HFFc6 (cell line): ENCODE measurements around the gene TFPI. TPM values are rescaled to one million over a fixed set of nuclear protein-coding genes. Genes with fewer than 3 reads are reported as not detected.
"Not testable (repeated sequence)": the region's sequence is repeated elsewhere in the genome, so short reads cannot be mapped to it uniquely, and the experiment has no call there.

Source experiments
- DNase-seq: peaks from one replicate; pipeline ENCODE4 v3.0.0-alpha.2; 2018
- H3K27ac Mint-ChIP-seq: 2 replicates; pipeline ENCODE4 v1.8.0; 2020; ENCODE audit warnings: mild to moderate bottlenecking, mixed read lengths
- H3K27me3 Mint-ChIP-seq: 2 replicates; pipeline ENCODE4 v1.8.0; 2021; ENCODE audit warnings: mild to moderate bottlenecking, moderate library complexity, mixed read lengths; ENCODE audit not compliant: insufficient read depth
- H3K36me3 Mint-ChIP-seq: 2 replicates; pipeline ENCODE4 v1.8.0; 2021; ENCODE audit warnings: low read depth, mixed read lengths
- H3K4me1 Mint-ChIP-seq: 2 replicates; pipeline ENCODE4 v1.8.0; 2020; ENCODE audit warnings: low read depth, mixed read lengths
- H3K4me3 Mint-ChIP-seq: 2 replicates; pipeline ENCODE4 v1.8.0; 2020; ENCODE audit warnings: mild to moderate bottlenecking, moderate library complexity, mixed read lengths
- H3K9me3 Mint-ChIP-seq: 2 replicates; pipeline ENCODE4 v1.8.0; 2020; ENCODE audit warnings: mild to moderate bottlenecking, mixed read lengths
- total RNA-seq, 6 experiments: library from RNA; stranded (reverse); fragmentation: NEBNext Ultra II Directional; extraction: Animal tissue kit (Norgen Biotek cat#: 25700); gene quantifications; 2 replicates in 1 of 6; 3 replicates in 5 of 6; pipeline ENCODE4 v1.2.3, GENCODE V29; 2021
- TF ChIP-seq, protein P1 (sequence below): fragments of 200-600 bp; sonication (generic); IDR thresholded peaks from 2 replicates; pipeline ENCODE4 v1.5.0; 2021; ENCODE audit warnings: antibody characterized with exemption, mild to moderate bottlenecking

Gene TFPI
- total RNA-seq, 6 experiments from 2014 or later, result 25.4 to 42.4 (median 34.7) TPM

DNA sequence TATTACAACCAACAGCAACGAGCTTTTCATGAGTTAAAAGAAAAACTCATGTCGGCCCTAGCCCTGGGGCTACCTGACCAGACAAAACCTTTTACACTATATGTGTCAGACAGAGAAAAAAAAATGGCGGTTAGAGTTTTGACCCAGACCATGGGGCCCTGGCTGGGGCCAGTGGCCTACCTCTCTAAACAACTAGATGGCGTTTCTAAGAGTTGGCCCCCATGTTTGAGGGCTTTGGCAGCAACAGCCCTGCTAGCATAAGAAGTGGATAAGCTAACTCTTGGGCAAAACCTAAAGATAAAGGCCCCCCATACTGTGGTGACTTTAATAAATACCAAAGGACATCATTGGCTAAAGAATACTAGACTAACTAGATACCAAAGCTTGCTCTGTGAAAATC is 39.3 kb downstream of the TFPI start:
- DNase-seq, result no peak
- Mint-ChIP-seq H3K4me3 (no peak overlapping the region), H3K27ac (no peak overlapping the region), H3K36me3 (peaks cover 41% of the 10 kb centered on the region), H3K4me1 (no peaks in the 10 kb centered on the region), H3K27me3 (no peaks in the 10 kb centered on the region; the same call in 1 of the 2 replicates), H3K9me3 (peaks cover 12% of the 10 kb centered on the region)
- TF ChIP-seq, protein P1, sequence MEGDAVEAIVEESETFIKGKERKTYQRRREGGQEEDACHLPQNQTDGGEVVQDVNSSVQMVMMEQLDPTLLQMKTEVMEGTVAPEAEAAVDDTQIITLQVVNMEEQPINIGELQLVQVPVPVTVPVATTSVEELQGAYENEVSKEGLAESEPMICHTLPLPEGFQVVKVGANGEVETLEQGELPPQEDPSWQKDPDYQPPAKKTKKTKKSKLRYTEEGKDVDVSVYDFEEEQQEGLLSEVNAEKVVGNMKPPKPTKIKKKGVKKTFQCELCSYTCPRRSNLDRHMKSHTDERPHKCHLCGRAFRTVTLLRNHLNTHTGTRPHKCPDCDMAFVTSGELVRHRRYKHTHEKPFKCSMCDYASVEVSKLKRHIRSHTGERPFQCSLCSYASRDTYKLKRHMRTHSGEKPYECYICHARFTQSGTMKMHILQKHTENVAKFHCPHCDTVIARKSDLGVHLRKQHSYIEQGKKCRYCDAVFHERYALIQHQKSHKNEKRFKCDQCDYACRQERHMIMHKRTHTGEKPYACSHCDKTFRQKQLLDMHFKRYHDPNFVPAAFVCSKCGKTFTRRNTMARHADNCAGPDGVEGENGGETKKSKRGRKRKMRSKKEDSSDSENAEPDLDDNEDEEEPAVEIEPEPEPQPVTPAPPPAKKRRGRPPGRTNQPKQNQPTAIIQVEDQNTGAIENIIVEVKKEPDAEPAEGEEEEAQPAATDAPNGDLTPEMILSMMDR, result no peak

DNA sequence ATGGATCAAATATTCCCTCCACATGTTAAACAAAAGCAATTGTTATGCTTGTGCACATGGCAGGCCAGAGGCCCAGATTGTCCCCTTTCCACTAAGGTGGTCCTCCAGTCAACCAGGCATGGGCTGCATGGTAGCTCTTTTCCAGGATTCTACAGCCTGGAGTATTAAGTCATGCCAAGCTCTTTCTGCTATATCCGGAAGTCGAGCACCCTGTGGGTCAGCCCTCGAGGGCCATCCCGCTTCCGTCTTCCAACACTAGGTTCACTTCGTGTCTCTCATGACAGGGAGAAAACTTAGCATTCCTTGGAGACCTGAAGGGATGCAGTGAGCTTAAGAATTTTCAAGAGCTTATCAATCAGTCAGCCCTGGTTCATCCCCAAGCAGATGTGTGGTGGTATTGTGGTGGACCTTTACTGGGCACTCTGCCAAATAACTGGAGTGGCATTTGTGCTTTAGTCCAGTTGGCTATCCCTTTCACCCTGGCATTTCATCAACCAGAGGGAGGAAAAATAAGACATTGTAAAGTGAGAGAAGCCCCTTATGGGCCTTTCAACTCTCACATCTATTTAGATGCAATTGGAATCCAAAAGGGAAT is 39.9 kb downstream of the TFPI start:
- Mint-ChIP-seq H3K36me3 (peaks cover 39% of the 10 kb centered on the region), H3K9me3 (peaks cover 12% of the 10 kb centered on the region)
- not testable (repeated sequence) for DNase-seq, H3K27ac Mint-ChIP-seq, H3K27me3 Mint-ChIP-seq, H3K4me3 Mint-ChIP-seq, H3K4me1 Mint-ChIP-seq

DNA sequence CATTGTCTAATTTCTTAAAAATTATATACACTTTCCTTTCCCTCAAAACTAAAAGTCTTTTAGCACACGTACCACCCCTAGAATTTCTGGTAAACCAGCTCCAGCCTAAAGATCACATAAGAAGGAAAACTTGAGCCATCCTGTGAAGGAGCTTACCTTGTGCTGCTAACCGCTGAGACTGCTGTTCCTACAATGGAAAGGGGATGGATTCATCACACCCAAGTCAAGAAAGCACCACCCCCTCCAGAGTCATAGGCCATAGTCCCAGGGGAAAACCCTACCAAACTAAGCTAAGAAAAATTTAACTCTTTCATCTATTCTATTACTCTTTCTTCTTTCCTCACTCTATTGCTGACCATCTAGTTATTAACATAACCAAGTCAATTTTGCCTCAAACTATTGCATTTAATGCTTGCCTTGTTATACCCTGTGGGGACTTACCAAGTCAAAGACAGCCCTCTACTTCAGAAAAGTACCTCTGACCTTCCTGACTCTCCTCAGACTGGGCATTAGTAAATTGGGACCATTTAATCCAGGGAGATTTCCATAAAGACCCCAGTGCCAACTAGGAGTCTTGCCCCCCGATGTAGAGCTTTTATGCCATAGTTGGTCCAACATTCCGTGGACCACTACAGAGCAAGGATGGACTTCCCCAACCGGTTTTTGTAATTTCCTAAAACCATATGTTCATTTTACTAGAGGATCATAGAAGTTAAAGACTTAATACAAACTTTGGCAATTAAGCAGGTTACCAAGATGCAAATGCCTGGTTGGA is 40.6 kb downstream of the TFPI start:
- H3K27me3 Mint-ChIP-seq, DNase-seq, H3K4me3 Mint-ChIP-seq, H3K4me1 Mint-ChIP-seq, H3K27ac Mint-ChIP-seq: not testable (repeated sequence)
- H3K9me3 Mint-ChIP-seq, result peaks cover 12% of the 10 kb centered on the region
- H3K36me3 Mint-ChIP-seq, result peaks cover 35% of the 10 kb centered on the region

DNA sequence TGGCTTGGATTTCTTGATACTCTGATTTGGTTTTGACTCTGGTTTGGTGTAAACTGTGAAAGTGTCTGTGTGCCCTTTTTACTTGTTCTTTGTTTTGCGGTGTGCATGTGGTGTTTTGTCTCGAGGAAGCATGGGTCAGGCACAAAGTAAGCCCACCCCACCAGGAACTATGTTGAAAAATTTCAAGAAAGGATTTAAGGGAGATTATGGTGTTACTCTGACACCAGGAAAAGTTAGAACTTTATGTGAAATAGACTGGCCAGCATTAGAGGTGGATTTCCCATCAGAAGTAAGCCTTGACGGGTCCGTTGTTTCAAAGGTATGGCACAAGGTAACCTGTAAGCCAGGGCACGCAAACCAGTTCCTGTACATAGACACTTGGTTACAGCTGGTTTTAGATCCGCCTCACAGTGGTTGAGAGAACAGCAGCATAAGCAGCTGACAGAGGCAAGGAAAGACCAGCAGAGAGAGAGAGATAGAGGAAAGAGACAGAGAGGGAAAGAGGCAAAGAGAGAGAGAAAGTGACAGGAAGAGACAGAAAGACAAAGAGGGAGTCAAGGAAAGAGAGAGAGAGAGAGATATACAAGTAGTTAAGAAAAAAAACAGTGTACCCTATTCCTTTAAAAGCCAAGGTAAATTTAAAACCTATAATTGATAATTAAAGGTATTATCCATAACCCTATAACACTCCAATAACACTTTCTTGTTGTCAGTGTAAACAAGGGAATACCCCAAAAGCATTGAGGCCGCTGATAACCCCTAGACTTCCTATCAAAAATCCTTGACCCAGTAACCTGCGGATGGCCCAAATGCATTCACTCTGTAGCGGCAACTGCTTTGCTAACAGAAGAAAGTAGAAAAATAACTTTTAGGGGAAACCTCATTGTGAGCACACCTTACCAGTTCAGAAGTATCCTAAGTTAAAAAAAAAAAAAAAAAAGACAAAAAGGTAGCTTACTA is 42.6 kb downstream of the TFPI start:
- H3K4me3 Mint-ChIP-seq, result no peak overlapping the region
- no peaks in the 10 kb centered on the region for H3K4me1 Mint-ChIP-seq
- TF ChIP-seq, protein P1, result no peak

DNA sequence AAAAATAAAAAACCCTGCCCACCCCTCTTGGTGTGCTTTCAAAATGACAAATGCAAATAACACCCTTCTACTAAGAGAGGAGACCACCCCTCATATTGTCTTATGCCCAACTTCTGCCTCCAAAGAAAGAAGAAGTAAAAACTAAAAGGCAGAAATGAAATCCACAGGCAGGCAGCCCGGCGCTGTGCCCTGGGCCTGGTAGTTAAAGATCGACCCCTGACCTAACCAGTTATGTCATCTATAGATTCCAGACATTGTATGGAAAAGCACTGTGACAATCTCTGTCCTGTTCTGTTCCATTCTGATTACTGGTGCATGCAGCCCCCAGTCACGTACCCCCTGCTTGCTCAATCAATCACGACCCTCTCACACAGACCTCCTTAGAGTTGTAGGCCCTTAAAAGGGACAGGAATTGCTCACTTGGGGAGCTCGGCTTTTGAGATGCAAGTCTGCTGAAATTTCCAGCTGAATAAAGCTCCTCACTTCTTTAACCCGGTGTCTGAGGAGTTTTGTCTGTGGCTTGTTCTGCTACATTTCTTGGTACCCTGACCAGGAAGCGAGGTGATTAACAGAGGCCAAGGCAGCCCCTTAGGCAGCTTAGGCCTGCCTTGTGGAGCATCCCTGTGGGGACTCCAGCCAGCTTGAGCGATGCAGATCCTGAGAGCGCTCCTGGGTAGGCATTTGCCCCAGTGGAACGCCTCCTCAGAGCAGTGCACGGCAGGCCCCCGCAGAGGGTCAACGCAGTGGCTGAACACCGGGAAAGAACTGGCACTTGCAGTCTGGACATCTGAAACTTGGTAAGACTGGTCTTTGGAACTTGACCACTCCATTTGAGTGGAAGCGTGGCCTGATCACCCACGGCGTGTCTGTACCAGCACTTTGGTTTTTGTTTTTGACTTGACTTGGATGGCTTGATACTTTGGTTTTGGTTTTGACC is 43.5 kb downstream of the TFPI start:
- H3K9me3 Mint-ChIP-seq, H3K27ac Mint-ChIP-seq, DNase-seq, H3K4me3 Mint-ChIP-seq, H3K4me1 Mint-ChIP-seq, H3K27me3 Mint-ChIP-seq: not testable (repeated sequence)
- peaks cover 17% of the 10 kb centered on the region for H3K36me3 Mint-ChIP-seq

More for the DNA sequence above, 42.6 kb downstream of the TFPI start:
- Mint-ChIP-seq H3K9me3 (no peaks in the 10 kb centered on the region), H3K27ac (no peak overlapping the region), H3K36me3 (peaks cover 21% of the 10 kb centered on the region), H3K27me3 (no peaks in the 10 kb centered on the region; the same call in 1 of the 2 replicates)
- DNase-seq, result no peak

DNA sequence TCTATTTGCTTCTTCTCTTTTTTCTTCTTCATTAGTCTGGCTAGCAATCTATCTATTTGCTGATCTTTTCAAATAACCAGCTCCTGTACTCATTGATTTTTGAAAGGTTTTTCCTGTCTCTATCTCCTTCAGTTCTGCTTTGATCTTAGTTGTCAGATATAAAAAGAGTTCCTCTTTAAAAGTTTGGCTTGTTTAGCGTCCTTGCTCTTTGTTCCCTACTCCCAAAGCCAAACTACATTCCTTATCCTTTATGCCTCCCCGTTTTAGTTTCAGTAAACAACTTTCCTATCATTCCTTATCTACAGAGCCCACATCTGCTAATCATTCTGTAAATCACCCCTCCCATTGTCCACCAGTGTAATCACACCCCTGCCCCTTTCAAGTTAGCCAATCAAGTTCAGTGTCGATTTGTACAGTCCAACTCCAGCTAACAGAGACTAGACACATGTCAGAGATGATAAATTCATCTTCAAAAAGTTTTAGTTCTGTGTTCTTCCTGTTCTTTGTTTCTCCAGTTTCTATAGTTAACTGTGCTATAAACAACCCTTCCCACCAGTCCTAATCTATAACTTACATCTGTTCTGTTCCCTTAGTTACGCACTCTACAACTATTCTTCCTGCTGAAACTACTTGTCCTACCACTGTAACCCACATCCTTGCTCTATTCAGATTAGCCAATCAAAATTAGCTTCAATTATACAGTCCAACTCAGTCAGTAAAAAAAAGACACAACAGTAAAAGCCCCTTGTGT is 44.4 kb downstream of the TFPI start:
- TF ChIP-seq, protein P1, result no peak
- Mint-ChIP-seq H3K36me3 (peaks cover 17% of the 10 kb centered on the region), H3K4me1 (0 out of 2 replicates have a peak, but pooled peaks cover under 1% of the 10 kb centered on the region), H3K27me3 (no peaks in the 10 kb centered on the region; the same call in 1 of the 2 replicates), H3K27ac (no peak overlapping the region), H3K9me3 (no peaks in the 10 kb centered on the region), H3K4me3 (no peak overlapping the region)
- no peak for DNase-seq
